ENCODE results near the gene MRPS12. TPM values are rescaled to one million over a fixed set of nuclear protein-coding genes. Genes with fewer than 3 reads are reported as not detected.

The MRPS12 gene
- total RNA-seq, 1 donor from 2014 or later = 32.0 TPM

DNA sequence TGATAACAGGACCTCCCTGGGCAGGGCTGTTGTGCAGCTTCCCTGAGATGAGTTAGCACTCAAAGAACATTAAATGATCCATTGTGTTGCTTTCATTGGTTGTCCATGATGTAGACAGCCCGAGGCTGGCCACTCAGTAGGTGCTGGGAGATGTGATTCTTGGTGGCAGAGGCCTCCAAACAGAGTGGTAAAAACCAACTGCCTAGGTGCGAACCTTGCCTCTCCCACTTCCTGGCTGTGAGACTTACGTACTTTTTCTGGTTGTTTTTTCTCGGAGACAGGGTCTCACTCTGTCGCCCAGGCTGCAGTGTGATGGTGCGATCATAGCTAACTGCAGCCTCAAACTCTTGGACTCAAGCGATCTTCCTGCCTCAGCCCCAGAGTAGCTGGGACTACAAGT, 6.4 kb upstream of the MRPS12 start:
- Mint-ChIP-seq H3K4me1 (ENCODE audit: unreplicated experiment) (peaks cover 7% of the 10 kb centered on the region), H3K27me3 (ENCODE audit: unreplicated experiment) (peaks cover 2% of the 10 kb centered on the region), H3K4me3 (ENCODE audit: unreplicated experiment) (no peak overlapping the region), H3K36me3 (ENCODE audit: low read depth, unreplicated experiment) (peaks cover 15% of the 10 kb centered on the region), H3K9me3 (ENCODE audit: unreplicated experiment) (no peaks in the 10 kb centered on the region), H3K27ac (ENCODE audit: unreplicated experiment) (no peak overlapping the region)
- DNase-seq (ENCODE audit: low spot score) = no peak
- TF ChIP-seq, protein P1, sequence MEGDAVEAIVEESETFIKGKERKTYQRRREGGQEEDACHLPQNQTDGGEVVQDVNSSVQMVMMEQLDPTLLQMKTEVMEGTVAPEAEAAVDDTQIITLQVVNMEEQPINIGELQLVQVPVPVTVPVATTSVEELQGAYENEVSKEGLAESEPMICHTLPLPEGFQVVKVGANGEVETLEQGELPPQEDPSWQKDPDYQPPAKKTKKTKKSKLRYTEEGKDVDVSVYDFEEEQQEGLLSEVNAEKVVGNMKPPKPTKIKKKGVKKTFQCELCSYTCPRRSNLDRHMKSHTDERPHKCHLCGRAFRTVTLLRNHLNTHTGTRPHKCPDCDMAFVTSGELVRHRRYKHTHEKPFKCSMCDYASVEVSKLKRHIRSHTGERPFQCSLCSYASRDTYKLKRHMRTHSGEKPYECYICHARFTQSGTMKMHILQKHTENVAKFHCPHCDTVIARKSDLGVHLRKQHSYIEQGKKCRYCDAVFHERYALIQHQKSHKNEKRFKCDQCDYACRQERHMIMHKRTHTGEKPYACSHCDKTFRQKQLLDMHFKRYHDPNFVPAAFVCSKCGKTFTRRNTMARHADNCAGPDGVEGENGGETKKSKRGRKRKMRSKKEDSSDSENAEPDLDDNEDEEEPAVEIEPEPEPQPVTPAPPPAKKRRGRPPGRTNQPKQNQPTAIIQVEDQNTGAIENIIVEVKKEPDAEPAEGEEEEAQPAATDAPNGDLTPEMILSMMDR (IDR thresholded peaks at IDR 0.05; ENCODE audit: unreplicated experiment) = no peak

DNA sequence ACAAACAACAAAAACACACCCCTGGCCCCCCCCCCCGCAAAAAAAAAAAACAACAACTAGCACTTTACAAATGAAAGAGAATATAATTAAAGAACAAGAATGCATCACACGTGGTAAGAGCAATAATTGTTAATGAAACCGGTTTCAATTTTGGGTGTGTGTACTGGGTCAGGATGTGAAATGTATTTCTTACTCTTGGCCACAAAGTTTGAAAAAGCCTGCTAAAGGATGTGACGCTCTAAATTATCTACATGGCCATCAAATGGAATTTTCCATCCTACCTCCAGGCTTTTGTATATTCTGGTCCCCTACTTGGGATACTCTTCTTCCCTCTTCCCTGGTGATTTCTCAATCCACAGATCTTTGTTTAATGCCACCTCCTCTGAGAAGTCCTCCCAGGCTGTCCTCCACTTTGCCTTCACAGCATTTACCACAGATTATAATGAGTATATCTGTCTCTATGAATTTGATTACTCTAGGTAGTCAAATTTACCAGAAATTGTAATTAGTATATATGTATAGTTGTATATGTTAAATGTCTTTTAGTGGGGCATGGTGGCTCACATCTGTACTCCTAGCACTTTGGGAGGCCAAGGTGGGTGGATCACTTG, 2.2 kb upstream of the MRPS12 start:
- DNase-seq (ENCODE audit: low spot score) = no peak
- no peak overlapping the region for H3K27ac Mint-ChIP-seq (ENCODE audit: unreplicated experiment)
- H3K36me3 Mint-ChIP-seq (ENCODE audit: low read depth, unreplicated experiment) = peaks cover 18% of the 10 kb centered on the region
- no peaks in the 10 kb centered on the region for H3K9me3 Mint-ChIP-seq (ENCODE audit: unreplicated experiment)
- peaks cover 15% of the 10 kb centered on the region for H3K4me1 Mint-ChIP-seq (ENCODE audit: unreplicated experiment)
- TF ChIP-seq, protein P1 (IDR thresholded peaks at IDR 0.05; ENCODE audit: unreplicated experiment) = no peak
- no peak overlapping the region for H3K4me3 Mint-ChIP-seq (ENCODE audit: unreplicated experiment)
- peaks cover 11% of the 10 kb centered on the region for H3K27me3 Mint-ChIP-seq (ENCODE audit: unreplicated experiment)

DNA sequence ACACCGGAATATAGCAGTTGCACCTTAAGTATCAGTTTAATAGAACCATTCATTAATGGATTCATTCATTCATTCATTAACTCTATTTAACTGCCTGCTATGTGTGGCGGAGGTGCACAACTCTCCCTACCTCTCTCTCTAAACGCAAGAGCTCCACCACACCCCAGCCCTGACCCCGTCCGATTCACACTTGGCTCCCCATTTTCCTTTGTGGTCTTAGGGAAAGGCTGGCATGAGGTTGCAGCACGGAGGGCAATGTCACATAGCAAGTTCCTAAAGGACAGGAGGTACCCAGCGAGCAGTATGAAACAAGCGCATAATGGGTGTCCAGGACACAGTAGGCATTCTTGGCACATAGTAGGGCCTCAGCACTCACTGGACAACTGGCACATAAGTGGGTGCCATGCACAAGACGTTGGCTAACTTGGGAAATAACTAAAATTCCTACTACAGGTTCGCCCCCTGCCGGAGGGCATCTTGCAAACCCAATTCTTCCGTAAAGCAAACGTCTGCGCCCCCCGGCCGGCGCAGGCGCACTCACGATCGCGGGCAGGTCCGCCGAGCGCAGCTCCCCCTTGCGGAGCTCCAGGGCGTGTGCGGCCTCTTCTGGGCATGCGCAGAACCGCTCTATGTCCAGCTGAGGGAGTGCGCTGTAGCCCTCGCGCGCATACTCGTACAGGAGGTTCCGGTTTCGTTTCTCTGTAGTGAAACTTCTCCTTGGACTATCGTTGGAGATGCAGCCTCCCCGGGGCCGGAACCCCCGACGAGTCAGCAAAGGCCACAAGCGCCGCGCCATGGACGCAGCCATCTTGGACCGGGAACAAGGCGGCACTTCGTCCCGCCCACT, 592 bp upstream of the MRPS12 start, which contains the start of gene SARS2:
Gene SARS2 (minus strand): TSS at position 835 of the 847 bp plus-strand sequence. CDS start 27 bp downstream, at position 808.
- peak within 1 kb of the TSS; percentile 93 for H3K27ac Mint-ChIP-seq (ENCODE audit: unreplicated experiment)
- no peaks in the 10 kb centered on the region for H3K9me3 Mint-ChIP-seq (ENCODE audit: unreplicated experiment)
- peaks cover 26% of the 10 kb centered on the region for H3K36me3 Mint-ChIP-seq (ENCODE audit: low read depth, unreplicated experiment)
- DNase-seq (ENCODE audit: low spot score) = peak; percentile 92
- H3K4me1 Mint-ChIP-seq (ENCODE audit: unreplicated experiment) = peaks cover 15% of the 10 kb centered on the region
- H3K27me3 Mint-ChIP-seq (ENCODE audit: unreplicated experiment) = peaks cover 11% of the 10 kb centered on the region
- TF ChIP-seq, protein P1 (IDR thresholded peaks at IDR 0.05; ENCODE audit: unreplicated experiment) = peak; percentile 94
- H3K4me3 Mint-ChIP-seq (ENCODE audit: unreplicated experiment) = peak within 1 kb of the TSS; percentile 97

DNA sequence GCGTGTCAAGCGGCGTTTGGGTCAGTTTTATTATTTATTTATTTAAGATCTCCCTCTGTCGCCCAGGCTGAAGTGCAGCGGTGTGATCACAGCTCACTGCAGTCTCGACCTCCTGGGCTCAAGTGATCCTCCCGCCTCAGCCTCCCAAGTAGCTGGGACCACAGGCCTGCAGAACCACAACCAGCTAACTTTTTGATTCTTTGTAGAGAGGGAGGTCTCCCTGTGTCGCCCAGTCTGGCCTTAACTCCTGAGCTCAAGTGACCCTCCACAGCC, 713 bp downstream of the MRPS12 start:
- H3K36me3 Mint-ChIP-seq (ENCODE audit: low read depth, unreplicated experiment) = peaks cover 30% of the 10 kb centered on the region
- no peak for DNase-seq (ENCODE audit: low spot score)
- H3K4me1 Mint-ChIP-seq (ENCODE audit: unreplicated experiment) = peaks cover 15% of the 10 kb centered on the region
- H3K27ac Mint-ChIP-seq (ENCODE audit: unreplicated experiment) = peak overlapping the region; percentile 93
- peaks cover 11% of the 10 kb centered on the region for H3K27me3 Mint-ChIP-seq (ENCODE audit: unreplicated experiment)
- H3K4me3 Mint-ChIP-seq (ENCODE audit: unreplicated experiment) = peak overlapping the region; percentile 97
- no peaks in the 10 kb centered on the region for H3K9me3 Mint-ChIP-seq (ENCODE audit: unreplicated experiment)
- TF ChIP-seq, protein P1 (IDR thresholded peaks at IDR 0.05; ENCODE audit: unreplicated experiment) = no peak
